ENCODE results near the gene ANO10. TPM values are rescaled to one million over a fixed set of nuclear protein-coding genes. Genes with fewer than 3 reads are reported as not detected.

ANO10 gene
- total and polyA plus RNA-seq, 2 of the 8 experiments (the other 6 are each of a cell fraction or from before 2014, with no cell fraction given): 38.0 to 53.2 TPM

DNA sequence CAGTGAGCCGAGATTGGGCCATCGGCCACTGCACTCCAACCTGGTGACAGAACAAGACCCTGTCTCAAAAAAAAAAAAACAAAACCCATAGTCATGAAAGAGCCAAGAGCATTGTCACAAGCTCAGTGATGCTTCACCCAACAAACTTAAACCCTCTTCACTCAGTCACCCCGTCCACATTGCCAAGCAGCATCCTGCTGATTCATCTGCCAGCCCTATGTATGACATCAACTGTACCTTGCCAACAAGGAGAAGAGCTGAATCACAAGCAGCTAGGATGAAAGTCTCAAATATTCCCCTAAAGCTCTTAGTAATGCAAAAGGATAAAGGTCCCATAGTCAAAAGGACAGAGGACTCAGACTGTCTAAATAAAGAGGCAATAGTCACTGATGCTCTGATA is 90.0 kb downstream of the ANO10 start:
- peaks cover 0 to 6% (median 3%) of the 10 kb centered on the region in 4 experiments; a peak in 3 of 7 replicates for H3K4me1 ChIP-seq (replicated peaks in 1 of 4; ENCODE audit: control insufficient read depth in 3 of 4, insufficient read depth in 4 of 4, low read length in 3 of 4)
- no peak overlapping the region for H2BK120ac ChIP-seq (replicated peaks; ENCODE audit: low read depth, low read length)
- no peak overlapping the region for H2AK5ac ChIP-seq (ENCODE audit: low read depth, low read length)
- H2BK20ac ChIP-seq (ENCODE audit: low read length): no peak overlapping the region
- H3K9ac ChIP-seq (replicated peaks in 1 of 4; ENCODE audit: extremely low read depth in 1 of 4, low read depth in 3 of 4, low read length in 3 of 4): no peak overlapping the region
- POLR2A ChIA-PET (ENCODE audit: partially characterized antibody): no interaction called here
- H2AFZ ChIP-seq (ENCODE audit: low read length): no peak overlapping the region
- H3K18ac ChIP-seq (ENCODE audit: extremely low read depth, low read length): no peak overlapping the region
- no peaks in the 10 kb centered on the region for H3K23me2 ChIP-seq (ENCODE audit: low read depth, low read length)
- H2BK12ac ChIP-seq (ENCODE audit: low read depth, low read length): no peak overlapping the region
- FAIRE-seq: no peak
- no peak overlapping the region for H2BK5ac ChIP-seq (ENCODE audit: low read depth, low read length)
- H3K36me3 ChIP-seq (ENCODE audit: control insufficient read depth in 2 of 4, insufficient read depth in 4 of 4, low read length in 3 of 4): no peaks in the 10 kb centered on the region; a peak in 1 of 8 replicates
- no peak overlapping the region for H4K5ac ChIP-seq (ENCODE audit: insufficient read length, low read depth, low read length)
- no peak overlapping the region for H3K4me3 ChIP-seq (ENCODE audit: extremely low read depth in 1 of 4, insufficient read depth in 2 of 4, low read depth in 3 of 4, low read length in 4 of 4)
- no peak overlapping the region for H4K8ac ChIP-seq (ENCODE audit: extremely low read depth, insufficient read depth, low read length)
- H4K91ac ChIP-seq (replicated peaks; ENCODE audit: insufficient read length, low read length): no peak overlapping the region
- 90% methylated on average over 3 of the region's 3 CpGs; no CpG with 5 or more reads in 1 of the 2 experiments for WGBS, 2 experiments (ENCODE audit: extremely low coverage in 1 of 2, insufficient coverage in 1 of 2, insufficient read length in 1 of 2, insufficient replicate concordance in 2 of 2, low coverage in 1 of 2, low lambda C conversion rate in 2 of 2, missing lambda C conversion rate in 1 of 2)
- H3K27me3 ChIP-seq (replicated peaks in 1 of 4; ENCODE audit: control insufficient read depth in 3 of 4, extremely low read depth in 1 of 4, insufficient read depth in 3 of 4, low read length in 3 of 4): no peaks in the 10 kb centered on the region
- H3K9me3 ChIP-seq (ENCODE audit: insufficient read depth in 2 of 2, low read depth in 1 of 2, low read length in 1 of 2): 0 out of 4 replicates have a peak, but pooled peaks cover 0 to 3% of the 10 kb centered on the region in 2 experiments
- no peaks in the 10 kb centered on the region for H3K79me2 ChIP-seq (ENCODE audit: control insufficient read depth in 1 of 2, insufficient read depth in 2 of 2, low read length in 2 of 2)
- DNase-seq (ENCODE audit: low read depth in 1 of 2, low spot score in 2 of 2): no peak
- TF ChIP-seq TBP (IDR thresholded peaks at IDR 0.05; ENCODE audit: low read depth, low read length): no peak
- no peak for TF ChIP-seq BRCA1 (IDR thresholded peaks at IDR 0.05; ENCODE audit: low read depth, low read length)
- no peaks in the 10 kb centered on the region; the same call in 1 of the 2 replicates for H3K79me1 ChIP-seq (ENCODE audit: low read depth, low read length)
- no peak overlapping the region for H3K56ac ChIP-seq (replicated peaks; ENCODE audit: insufficient read length, low read depth, low read length)
- CTCF ChIA-PET (ENCODE audit: partially characterized antibody): no interaction called here
- H3K27ac ChIP-seq (ENCODE audit: low read depth, low read length): no peak overlapping the region
- no peaks in the 10 kb centered on the region for H4K20me1 ChIP-seq (replicated peaks in 1 of 2; ENCODE audit: control insufficient read depth in 1 of 2, insufficient read depth in 2 of 2, low read length in 2 of 2)
- H3K14ac ChIP-seq (ENCODE audit: insufficient read length): no peak overlapping the region
- no peak overlapping the region for H3K4me2 ChIP-seq (ENCODE audit: insufficient read depth in 1 of 2, low read depth in 2 of 2, low read length in 2 of 2)
- H3K23ac ChIP-seq (ENCODE audit: insufficient read length): no peak overlapping the region
- no peak overlapping the region for H3K4ac ChIP-seq (replicated peaks; ENCODE audit: insufficient read length, low read depth, low read length)
- H2BK15ac ChIP-seq (ENCODE audit: low read length): no peak overlapping the region

Measured in H1 (cell line).